HepG2 (cell line): ENCODE measurements around the gene NSD1. TPM values are rescaled to one million over a fixed set of nuclear protein-coding genes. Genes with fewer than 3 reads are reported as not detected.

Experiments used
- ISX ChIP-seq: sonication (generic); formaldehyde crosslinking; conservative IDR thresholded peaks from 2 replicates; pipeline ENCODE4 v1.5.0; 2020; ENCODE audit warnings: missing genetic modification reagents
- MIER2 ChIP-seq: IDR thresholded peaks from 2 replicates; pipeline ENCODE4 v1.6.1; 2016; ENCODE audit warnings: missing biosample characterization, missing genetic modification reagents
- MLX ChIP-seq: IDR thresholded peaks from 2 replicates; pipeline ENCODE4 v1.6.1; 2016
- NONO ChIP-seq, 2 experiments: fragments of 450-650 bp in 1 of 2; sonication (generic) in 1 of 2; formaldehyde crosslinking in 1 of 2; IDR thresholded peaks in 1 of 2; conservative IDR thresholded peaks in 1 of 2; 2 replicates each; pipeline versions ENCODE4 v1.6.1 to v1.8.0; 2017 to 2022; ENCODE audit warnings: mild to moderate bottlenecking in 1 of 2, missing genetic modification reagents in 1 of 2, moderate library complexity in 1 of 2
- PHF21A ChIP-seq: sonication (generic); formaldehyde crosslinking; IDR thresholded peaks from 2 replicates; pipeline ENCODE4 v1.5.0; 2020; ENCODE audit warnings: mild to moderate bottlenecking, missing genetic modification reagents
- PLRG1 ChIP-seq: fragments of 450-650 bp; conservative IDR thresholded peaks from 2 replicates; pipeline ENCODE4 v1.6.1; 2016
- SIX4 ChIP-seq: sonication (generic); formaldehyde crosslinking; IDR thresholded peaks from 2 replicates; pipeline ENCODE4 v1.4.0; 2020; ENCODE audit warnings: missing genetic modification reagents
- TCF7L2 ChIP-seq: IDR thresholded peaks from 2 replicates; pipeline ENCODE4 v1.6.1; 2011; ENCODE audit warnings: mild to moderate bottlenecking, low read depth, low read length, moderate library complexity
- XRCC5 ChIP-seq: fragments of 200-400 bp; formaldehyde crosslinking; optimal IDR thresholded peaks from 2 replicates; pipeline ENCODE3; 2017; ENCODE audit warnings: mild to moderate bottlenecking, low read length
- ZBTB21 ChIP-seq: sonication (generic); formaldehyde crosslinking; IDR thresholded peaks from 2 replicates; pipeline ENCODE4 v1.4.0; 2020; ENCODE audit warnings: missing genetic modification reagents
- ZNF121 ChIP-seq: sonication (generic); formaldehyde crosslinking; IDR thresholded peaks from 2 replicates; pipeline ENCODE4 v1.5.0; 2020; ENCODE audit warnings: mild to moderate bottlenecking, missing genetic modification reagents
- ZNF326 ChIP-seq: sonication (generic); formaldehyde crosslinking; IDR thresholded peaks from 2 replicates; pipeline ENCODE4 v1.4.0; 2020; ENCODE audit warnings: missing genetic modification reagents, borderline replicate concordance
- ZNF747 ChIP-seq: sonication (generic); formaldehyde crosslinking; IDR thresholded peaks from 2 replicates; pipeline ENCODE4 v1.8.1; 2023; ENCODE audit warnings: missing genetic modification reagents, mild to moderate bottlenecking, borderline replicate concordance
- ZNF768 ChIP-seq: sonication (generic); formaldehyde crosslinking; IDR thresholded peaks from 2 replicates; pipeline ENCODE4 v1.4.0; 2020; ENCODE audit warnings: missing genetic modification reagents
- ZNF777 ChIP-seq: sonication (generic); formaldehyde crosslinking; IDR thresholded peaks from 2 replicates; pipeline ENCODE4 v1.4.0; 2020; ENCODE audit warnings: missing genetic modification reagents
- ZNF780A ChIP-seq: sonication (generic); formaldehyde crosslinking; IDR thresholded peaks from 2 replicates; pipeline ENCODE4 v1.8.0; 2022; ENCODE audit warnings: mild to moderate bottlenecking, missing genetic modification reagents, moderate library complexity
- ZNF839 ChIP-seq: sonication (generic); formaldehyde crosslinking; IDR thresholded peaks from 2 replicates; pipeline ENCODE4 v1.4.0; 2020; ENCODE audit warnings: missing genetic modification reagents, mild to moderate bottlenecking, borderline replicate concordance
- ZNF878 ChIP-seq: sonication (generic); formaldehyde crosslinking; IDR thresholded peaks from 2 replicates; pipeline ENCODE4 v1.8.1; 2023; ENCODE audit warnings: mild to moderate bottlenecking, missing genetic modification reagents, moderate library complexity
- polyA plus RNA-seq, 8 experiments: library from polyadenylated mRNA; depleted of rRNA in 3 of 8; stranded (reverse) in 7 of 8; unstranded in 1 of 8; fragments of >200 nt; fragmentation: Illumina TruSeq in 4 of 8; extraction: Trizol in 4 of 8; gene quantifications; 2 replicates each; pipeline versions ENCODE4 v1.2.1 to v1.2.3, GENCODE V29; 2011 to 2016; ENCODE audit warnings: low read depth in 4 of 8, missing spikeins in 1 of 8, mixed read lengths in 1 of 8; ENCODE audit not compliant: insufficient read depth in 1 of 8
- total RNA-seq, 5 experiments: library from RNA; depleted of rRNA; stranded (reverse); fragments of >200 nt; fragmentation: Illumina TruSeq; extraction: Trizol; gene quantifications; 2 replicates each; pipeline ENCODE4 v1.2.3, GENCODE V29; 2016; ENCODE audit warnings: low read depth in 1 of 5
- TF ChIP-seq, protein P1 (sequence below): sonication (generic); formaldehyde crosslinking; conservative IDR thresholded peaks from 2 replicates; pipeline ENCODE4 v1.4.0; 2020; ENCODE audit warnings: mild to moderate bottlenecking, missing genetic modification reagents, moderate library complexity

Gene NSD1
- total and polyA plus RNA-seq, 2 of the 13 experiments (the other 11 are each of a cell fraction or from before 2014, with no cell fraction given): 0.01 to 0.09 TPM

DNA sequence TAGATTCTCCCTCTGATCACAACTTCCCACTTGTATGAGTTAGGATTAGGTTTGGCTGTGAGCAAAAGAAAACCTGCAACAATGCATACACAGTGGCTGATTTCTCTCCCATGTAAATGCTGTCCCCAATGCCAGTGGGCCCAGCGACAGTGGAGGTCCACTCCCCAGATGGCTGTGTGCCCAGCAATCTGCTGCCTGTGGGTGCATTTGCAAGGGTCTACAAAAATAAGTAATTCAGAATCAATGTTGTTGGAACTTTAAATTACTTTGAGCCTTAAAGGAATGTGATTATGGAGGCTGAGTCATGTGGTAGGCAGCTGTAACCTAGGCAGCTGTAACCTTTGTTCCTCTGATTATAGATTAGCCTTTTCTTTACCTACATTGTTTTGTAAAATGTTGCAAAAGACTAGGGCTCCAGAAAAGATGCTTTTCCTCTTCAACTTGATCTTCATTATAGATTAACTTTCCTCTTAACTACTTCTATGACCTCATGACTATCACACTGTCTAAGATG, 192.4 kb downstream of the NSD1 start (continued):
- TF ChIP-seq ZNF878 (CRISPR knock-in tag) (no peak), MLX (CRISPR knock-in tag) (peak; percentile 83), ZNF777 (CRISPR knock-in tag) (no peak), ZNF121 (CRISPR knock-in tag) (no peak), PLRG1 (no peak), ZNF747 (CRISPR knock-in tag) (no peak), ZBTB21 (CRISPR knock-in tag) (peak; percentile 55; the same call in 1 of the 2 replicates), ZNF780A (CRISPR knock-in tag) (no peak), MIER2 (CRISPR knock-in tag) (no peak), XRCC5 (no peak), ZNF326 (CRISPR knock-in tag) (no peak), TCF7L2 (no peak), ISX (CRISPR knock-in tag) (no peak), ZNF839 (CRISPR knock-in tag) (no peak), NONO (IDR thresholded peaks at IDR 0.05) (no peak), NONO (CRISPR knock-in tag; conservative IDR thresholded peaks at IDR 0.05) (0 out of 2 replicates have a peak, but pooled peaks have one; percentile 41), SIX4 (no peak), PHF21A (peak; percentile 26; the same call in 1 of the 2 replicates), ZNF768 (CRISPR knock-in tag) (no peak)
- TF ChIP-seq, protein P1, sequence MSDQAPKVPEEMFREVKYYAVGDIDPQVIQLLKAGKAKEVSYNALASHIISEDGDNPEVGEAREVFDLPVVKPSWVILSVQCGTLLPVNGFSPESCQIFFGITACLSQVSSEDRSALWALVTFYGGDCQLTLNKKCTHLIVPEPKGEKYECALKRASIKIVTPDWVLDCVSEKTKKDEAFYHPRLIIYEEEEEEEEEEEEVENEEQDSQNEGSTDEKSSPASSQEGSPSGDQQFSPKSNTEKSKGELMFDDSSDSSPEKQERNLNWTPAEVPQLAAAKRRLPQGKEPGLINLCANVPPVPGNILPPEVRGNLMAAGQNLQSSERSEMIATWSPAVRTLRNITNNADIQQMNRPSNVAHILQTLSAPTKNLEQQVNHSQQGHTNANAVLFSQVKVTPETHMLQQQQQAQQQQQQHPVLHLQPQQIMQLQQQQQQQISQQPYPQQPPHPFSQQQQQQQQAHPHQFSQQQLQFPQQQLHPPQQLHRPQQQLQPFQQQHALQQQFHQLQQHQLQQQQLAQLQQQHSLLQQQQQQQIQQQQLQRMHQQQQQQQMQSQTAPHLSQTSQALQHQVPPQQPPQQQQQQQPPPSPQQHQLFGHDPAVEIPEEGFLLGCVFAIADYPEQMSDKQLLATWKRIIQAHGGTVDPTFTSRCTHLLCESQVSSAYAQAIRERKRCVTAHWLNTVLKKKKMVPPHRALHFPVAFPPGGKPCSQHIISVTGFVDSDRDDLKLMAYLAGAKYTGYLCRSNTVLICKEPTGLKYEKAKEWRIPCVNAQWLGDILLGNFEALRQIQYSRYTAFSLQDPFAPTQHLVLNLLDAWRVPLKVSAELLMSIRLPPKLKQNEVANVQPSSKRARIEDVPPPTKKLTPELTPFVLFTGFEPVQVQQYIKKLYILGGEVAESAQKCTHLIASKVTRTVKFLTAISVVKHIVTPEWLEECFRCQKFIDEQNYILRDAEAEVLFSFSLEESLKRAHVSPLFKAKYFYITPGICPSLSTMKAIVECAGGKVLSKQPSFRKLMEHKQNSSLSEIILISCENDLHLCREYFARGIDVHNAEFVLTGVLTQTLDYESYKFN (CRISPR knock-in tag): peak; percentile 92
